H1 (cell line): ENCODE results near the gene CEP70.

ENCODE experiments used
- ATF3 ChIP-seq: IDR thresholded peaks from 2 replicates; pipeline ENCODE4 v1.6.1; 2011; ENCODE audit warnings: low read depth, mild to moderate bottlenecking, low read length; ENCODE audit not compliant: insufficient read depth
- CBX5 ChIP-seq: fragments of 300-800, 300-1000 bp; sonication (generic); IDR thresholded peaks from 2 replicates; pipeline ENCODE4 v1.7.1; 2016; ENCODE audit warnings: antibody characterized with exemption, low read length, low read depth
- CBX8 ChIP-seq: fragments of 300-800, 300-1000 bp; sonication (generic); IDR thresholded peaks from 2 replicates; pipeline ENCODE4 v1.7.1; 2016; ENCODE audit warnings: low read depth, low read length, borderline replicate concordance
- CTCF ChIP-seq, 3 experiments: IDR thresholded peaks; 1 replicate in 2 of 3; 2 replicates in 1 of 3; pipeline versions ENCODE4 v1.5.1 to v1.6.1; 2011; ENCODE audit warnings: low read length in 3 of 3, mild to moderate bottlenecking in 3 of 3, inconsistent platforms in 2 of 3, low read depth in 1 of 3, moderate library complexity in 1 of 3; ENCODE audit not compliant: insufficient read depth in 1 of 3; ENCODE audit errors: control extremely low read depth in 1 of 3
- EZH2 ChIP-seq: fragments of 200-600 bp; sonication (generic); IDR thresholded peaks from 2 replicates; pipeline ENCODE4 v1.7.1; 2012; ENCODE audit warnings: low read depth, mild to moderate bottlenecking, moderate library complexity, low read length, inconsistent platforms; ENCODE audit not compliant: severe bottlenecking
- HDAC2 ChIP-seq, 2 experiments: fragments of 300-600 bp in 1 of 2; sonication (generic) in 1 of 2; IDR thresholded peaks; 2 replicates each; pipeline ENCODE4 v1.6.1; 2011 to 2012; ENCODE audit warnings: low read depth in 2 of 2, low read length in 2 of 2, mild to moderate bottlenecking in 2 of 2, moderate library complexity in 2 of 2, borderline replicate concordance in 1 of 2, inconsistent platforms in 1 of 2
- JUND ChIP-seq: IDR thresholded peaks from 2 replicates; pipeline ENCODE4 v1.6.1; 2011; ENCODE audit warnings: mild to moderate bottlenecking, improper control_type of control experiment, low read length
- KDM5A ChIP-seq: fragments of 200-600 bp; IDR thresholded peaks from 2 replicates; pipeline ENCODE4 v1.7.1; 2012; ENCODE audit warnings: mild to moderate bottlenecking, low read length, inconsistent platforms, mixed read lengths
- POLR2AphosphoS5 ChIP-seq: IDR thresholded peaks from 2 replicates; pipeline ENCODE4 v1.6.1; 2011; ENCODE audit warnings: low read depth, low read length
- SAP30 ChIP-seq: fragments of 300-600 bp; sonication (generic); IDR thresholded peaks from 2 replicates; pipeline ENCODE4 v1.7.1; 2012; ENCODE audit warnings: low read length, moderate library complexity, mild to moderate bottlenecking, inconsistent platforms; ENCODE audit not compliant: insufficient read depth, insufficient replicate concordance
- TAF1 ChIP-seq: IDR thresholded peaks from 2 replicates; pipeline ENCODE4 v1.6.1; 2011; ENCODE audit warnings: mild to moderate bottlenecking, low read depth, low read length
- TEAD4 ChIP-seq: IDR thresholded peaks from 2 replicates; pipeline ENCODE4 v1.6.1; 2012; ENCODE audit warnings: low read depth, low read length, inconsistent platforms, mixed read lengths
- YY1 ChIP-seq: IDR thresholded peaks from 2 replicates; pipeline ENCODE4 v1.6.1; 2011; ENCODE audit warnings: low read depth, mild to moderate bottlenecking, low read length

GRCh38 chr3:138451595-138452162 is 142.4 kb downstream of the CEP70 start:
- TF ChIP-seq ATF3 (no peak), JUND (no peak), CTCF (IDR thresholded peaks at IDR 0.05; ENCODE audit: control extremely low read depth in 1 of 3, insufficient read depth in 1 of 3, low read depth in 1 of 3, low read length in 3 of 3) (no peak), TAF1 (no peak), YY1 (no peak), KDM5A (no peak), SAP30 (no peak), CBX5 (no peak), EZH2 (no peak), TEAD4 (no peak), CBX8 (no peak), POLR2AphosphoS5 (no peak), HDAC2 (IDR thresholded peaks at IDR 0.05; ENCODE audit: borderline replicate concordance in 1 of 2, low read depth in 2 of 2, low read length in 2 of 2) (no peak)
